HCT116 (cell line): ENCODE data around the gene IL36A. TPM values are rescaled to one million over a fixed set of nuclear protein-coding genes. Genes with fewer than 3 reads are reported as not detected.

ENCODE experiments used
- ATAC-seq: fragments of 200-7000 bp; cut with Tn5 transposase; 2 replicates; pipeline ENCODE4 v1.9.1; 2020; ENCODE audit warnings: mild to moderate bottlenecking, moderate library complexity
- BruUV-seq: library from RNA; stranded (reverse); fragments of 400-500 nt; replicated peaks from 2 replicates; lab custom pipeline; 2021; lab: Mats Ljungman, UMichigan
- CTCF ChIA-PET: fragments of 300-600 bp; sonication (Branson Sonifier 250); formaldehyde crosslinking; loops from one replicate; lab custom pipeline; 2021; ENCODE audit warnings: antibody characterized with exemption; lab: Charles Lee
- POLR2A ChIA-PET: fragments of 300-600, 350-600 bp; sonication (Branson Sonifier 250); formaldehyde crosslinking; loops from one replicate; lab custom pipeline; 2021; ENCODE audit warnings: antibody characterized with exemption; lab: Charles Lee
- RAD21 ChIA-PET, 2 experiments: fragments of 300-600 bp; sonication (Branson Sonifier 250); formaldehyde crosslinking; loops; one replicate each; lab custom pipeline; 2023; ENCODE audit warnings: low total read pairs in 2 of 2; ENCODE audit not compliant: uncharacterized antibody in 2 of 2, unreplicated experiment in 2 of 2, low non-redundant PET in 1 of 2; lab: Charles Lee
- DNase-seq: peaks from one replicate; pipeline ENCODE4 v3.0.0-alpha.2; 2010; ENCODE audit warnings: low read depth, low spot score
- H2AFZ ChIP-seq: fragments of 200-600 bp; shearing (Covaris generic), sonication (generic); 2 replicates; pipeline ENCODE4 v1.6.1; 2017; ENCODE audit warnings: low read depth, mixed run types, mixed read lengths, antibody characterized with exemption, low read length; ENCODE audit not compliant: poor library complexity, severe bottlenecking
- H3K27ac ChIP-seq: 2 replicates; pipeline ENCODE4 v1.5.1; 2012; ENCODE audit warnings: low read depth, low read length
- H3K27me3 ChIP-seq: fragments of 200-600 bp; sonication (generic); 2 replicates; pipeline ENCODE4 v1.6.1; 2016; ENCODE audit warnings: mixed run types, low read length, mixed read lengths; ENCODE audit not compliant: insufficient read depth
- H3K36me3 ChIP-seq, 2 experiments: fragments of 200-500 bp in 1 of 2; fragments of 200-600 bp in 1 of 2; sonication (Bioruptor generic) in 1 of 2; sonication (generic) in 1 of 2; 2 replicates each; pipeline versions ENCODE4 v1.5.1 to v1.6.1; 2014 to 2016; ENCODE audit warnings: low read length in 2 of 2, inconsistent platforms in 1 of 2, mixed read lengths in 1 of 2, mixed run types in 1 of 2; ENCODE audit not compliant: insufficient read depth in 2 of 2, control insufficient read depth in 1 of 2
- H3K4me1 ChIP-seq, 2 experiments: fragments of 200-600 bp in 1 of 2; sonication (generic) in 1 of 2; 2 replicates each; pipeline versions ENCODE4 v1.5.1 to v1.6.1; 2012 to 2017; ENCODE audit warnings: low read length in 2 of 2, inconsistent platforms in 1 of 2, mild to moderate bottlenecking in 1 of 2, mixed read lengths in 1 of 2, mixed run types in 1 of 2, moderate library complexity in 1 of 2; ENCODE audit not compliant: insufficient read depth in 2 of 2, control insufficient read depth in 1 of 2
- H3K4me2 ChIP-seq: fragments of 200-600 bp; sonication (generic); 2 replicates; pipeline ENCODE4 v1.6.1; 2017; ENCODE audit warnings: mixed run types, low read length, mixed read lengths
- H3K4me3 ChIP-seq, 2 experiments: fragments of 200-600 bp in 1 of 2; sonication (generic) in 1 of 2; replicated peaks in 1 of 2; 2 replicates each; pipeline ENCODE4 v1.5.1; 2011 to 2016; ENCODE audit warnings: low read length in 2 of 2, control low read depth in 1 of 2, low read depth in 1 of 2, mild to moderate bottlenecking in 1 of 2, mixed read lengths in 1 of 2, mixed run types in 1 of 2
- H3K79me2 ChIP-seq: fragments of 200-600 bp; sonication (generic); 2 replicates; pipeline ENCODE4 v1.6.1; 2017; ENCODE audit warnings: mild to moderate bottlenecking, mixed run types, low read length, moderate library complexity, mixed read lengths; ENCODE audit not compliant: insufficient read depth
- H3K9ac ChIP-seq: fragments of 200-600 bp; sonication (generic); 2 replicates; pipeline ENCODE4 v1.6.1; 2016; ENCODE audit warnings: low read length, mixed read lengths
- H3K9me2 ChIP-seq: fragments of 200-600 bp; sonication (generic), shearing (Covaris generic); 2 replicates; pipeline ENCODE4 v1.6.1; 2017; ENCODE audit warnings: mixed run types, mild to moderate bottlenecking, moderate library complexity; ENCODE audit not compliant: insufficient read depth
- H3K9me3 ChIP-seq, 2 experiments: fragments of 200-500 bp in 1 of 2; fragments of 200-600 bp in 1 of 2; sonication (Bioruptor generic) in 1 of 2; sonication (generic) in 1 of 2; 2 replicates each; pipeline ENCODE4 v1.6.1; 2014 to 2017; ENCODE audit warnings: low read length in 2 of 2, mixed read lengths in 2 of 2, inconsistent platforms in 1 of 2, low read depth in 1 of 2, mild to moderate bottlenecking in 1 of 2, mixed run types in 1 of 2, moderate library complexity in 1 of 2; ENCODE audit not compliant: control insufficient read depth in 1 of 2, insufficient read depth in 1 of 2
- H4K20me1 ChIP-seq: fragments of 200-600 bp; sonication (generic), shearing (Covaris generic); 2 replicates; pipeline ENCODE4 v1.6.1; 2017; ENCODE audit warnings: mixed run types, mild to moderate bottlenecking, moderate library complexity; ENCODE audit not compliant: insufficient read depth
- JUND ChIP-seq: IDR thresholded peaks from 2 replicates; pipeline ENCODE4 v1.6.1; 2012
- MAX ChIP-seq: IDR thresholded peaks from 2 replicates; pipeline ENCODE4 v1.6.1; 2012
- RAD21 ChIP-seq: IDR thresholded peaks from 2 replicates; pipeline ENCODE4 v1.6.1; 2012; ENCODE audit warnings: low read depth, mild to moderate bottlenecking
- SRF ChIP-seq: IDR thresholded peaks from 2 replicates; pipeline ENCODE4 v1.6.1; 2012; ENCODE audit warnings: low read depth
- YY1 ChIP-seq: IDR thresholded peaks from 2 replicates; pipeline ENCODE4 v1.6.1; 2011; ENCODE audit warnings: low read length, low read depth, moderate library complexity, mild to moderate bottlenecking; ENCODE audit not compliant: insufficient replicate concordance; ENCODE audit errors: extremely low read depth
- ZFX ChIP-seq: fragments of 450-650 bp; IDR thresholded peaks from 2 replicates; pipeline ENCODE4 v1.6.1; 2017
- ZNF274 ChIP-seq: fragments of 200-500 bp; sonication (Bioruptor generic); IDR thresholded peaks from 2 replicates; pipeline ENCODE4 v1.6.1; 2014; ENCODE audit warnings: mild to moderate bottlenecking, low read depth, low read length, inconsistent platforms
- intact Hi-C: fragments of 100-400 bp; cut with micrococcal nuclease; formaldehyde crosslinking; loops from 2 replicates; pipeline ENCODE4 v1.10.0; 2022
- total RNA-seq: library from RNA; stranded (reverse); gene quantifications from one replicate; pipeline ENCODE4 v1.2.1, GENCODE V29; 2021; ENCODE audit not compliant: unreplicated experiment
- TF ChIP-seq, protein P1 (sequence below): IDR thresholded peaks from 2 replicates; pipeline ENCODE4 v1.6.1; 2012; ENCODE audit warnings: low read depth

IL36A gene
- total RNA-seq, 1 experiment from 2014 or later = not detected

GRCh38 chr2:113038291-113038690, 33.0 kb downstream of the IL36A start:
- intact Hi-C loops = no loop called here
- H3K79me2 ChIP-seq = no peaks in the 10 kb centered on the region
- POLR2A ChIA-PET = no interaction called here
- RAD21 ChIA-PET = no interaction called here
- H3K27me3 ChIP-seq = peaks cover 7% of the 10 kb centered on the region; the same call in 1 of the 2 replicates
- no peaks in the 10 kb centered on the region for H3K4me1 ChIP-seq
- H3K27ac ChIP-seq = no peak overlapping the region
- H4K20me1 ChIP-seq = no peaks in the 10 kb centered on the region; the same call in 1 of the 2 replicates
- TF ChIP-seq YY1 (no peak), ZFX (no peak), MAX (no peak), JUND (no peak), ZNF274 (no peak), RAD21 (no peak), SRF (no peak)
- TF ChIP-seq, protein P1, sequence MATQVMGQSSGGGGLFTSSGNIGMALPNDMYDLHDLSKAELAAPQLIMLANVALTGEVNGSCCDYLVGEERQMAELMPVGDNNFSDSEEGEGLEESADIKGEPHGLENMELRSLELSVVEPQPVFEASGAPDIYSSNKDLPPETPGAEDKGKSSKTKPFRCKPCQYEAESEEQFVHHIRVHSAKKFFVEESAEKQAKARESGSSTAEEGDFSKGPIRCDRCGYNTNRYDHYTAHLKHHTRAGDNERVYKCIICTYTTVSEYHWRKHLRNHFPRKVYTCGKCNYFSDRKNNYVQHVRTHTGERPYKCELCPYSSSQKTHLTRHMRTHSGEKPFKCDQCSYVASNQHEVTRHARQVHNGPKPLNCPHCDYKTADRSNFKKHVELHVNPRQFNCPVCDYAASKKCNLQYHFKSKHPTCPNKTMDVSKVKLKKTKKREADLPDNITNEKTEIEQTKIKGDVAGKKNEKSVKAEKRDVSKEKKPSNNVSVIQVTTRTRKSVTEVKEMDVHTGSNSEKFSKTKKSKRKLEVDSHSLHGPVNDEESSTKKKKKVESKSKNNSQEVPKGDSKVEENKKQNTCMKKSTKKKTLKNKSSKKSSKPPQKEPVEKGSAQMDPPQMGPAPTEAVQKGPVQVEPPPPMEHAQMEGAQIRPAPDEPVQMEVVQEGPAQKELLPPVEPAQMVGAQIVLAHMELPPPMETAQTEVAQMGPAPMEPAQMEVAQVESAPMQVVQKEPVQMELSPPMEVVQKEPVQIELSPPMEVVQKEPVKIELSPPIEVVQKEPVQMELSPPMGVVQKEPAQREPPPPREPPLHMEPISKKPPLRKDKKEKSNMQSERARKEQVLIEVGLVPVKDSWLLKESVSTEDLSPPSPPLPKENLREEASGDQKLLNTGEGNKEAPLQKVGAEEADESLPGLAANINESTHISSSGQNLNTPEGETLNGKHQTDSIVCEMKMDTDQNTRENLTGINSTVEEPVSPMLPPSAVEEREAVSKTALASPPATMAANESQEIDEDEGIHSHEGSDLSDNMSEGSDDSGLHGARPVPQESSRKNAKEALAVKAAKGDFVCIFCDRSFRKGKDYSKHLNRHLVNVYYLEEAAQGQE = no peak
- H3K9me2 ChIP-seq = no peaks in the 10 kb centered on the region
- H3K4me3 ChIP-seq = no peak overlapping the region
- no peak overlapping the region for H3K4me2 ChIP-seq
- BruUV-seq = no TSS peak
- ATAC-seq (no peak), DNase-seq (no peak)
- H3K9ac ChIP-seq = no peak overlapping the region
- no peaks in the 10 kb centered on the region for H3K9me3 ChIP-seq
- no peaks in the 10 kb centered on the region for H3K36me3 ChIP-seq
- H2AFZ ChIP-seq = no peak overlapping the region
- CTCF ChIA-PET = no interaction called here
